CD14-positive monocyte (primary cell): Measurements from ENCODE around the gene BMP2K. TPM values are rescaled to one million over a fixed set of nuclear protein-coding genes. Genes with fewer than 3 reads are reported as not detected.

Experiments used
- DNase-seq, 3 donors: peaks; one replicate each; pipeline ENCODE4 v3.0.0-alpha.2; 2011 to 2022
- H2AFZ ChIP-seq: 2 replicates; pipeline ENCODE4 v1.6.0; 2012; ENCODE audit warnings: mild to moderate bottlenecking, low read depth, low read length, inconsistent platforms; ENCODE audit not compliant: insufficient read depth, poor library complexity, severe bottlenecking
- H3K27ac ChIP-seq, 2 donors: 1 replicate in 1 of 2; 2 replicates in 1 of 2; pipeline ENCODE4 v1.5.1; 2012 to 2013; ENCODE audit warnings: low read length in 2 of 2, control low read depth in 1 of 2, inconsistent platforms in 1 of 2, low read depth in 1 of 2, mild to moderate bottlenecking in 1 of 2
- H3K27me3 ChIP-seq, 2 donors: one replicate each; pipeline versions ENCODE4 v1.6.0 to v1.6.1; 2011 to 2013; ENCODE audit warnings: low read length in 2 of 2; ENCODE audit not compliant: control insufficient read depth in 2 of 2, insufficient read depth in 2 of 2
- H3K36me3 ChIP-seq, 2 donors: replicated peaks in 1 of 2; 1 replicate in 1 of 2; 2 replicates in 1 of 2; pipeline versions ENCODE4 v1.5.1 to v1.6.1; 2012 to 2013; ENCODE audit warnings: low read length in 2 of 2, control low read depth in 1 of 2, inconsistent platforms in 1 of 2, mild to moderate bottlenecking in 1 of 2; ENCODE audit not compliant: insufficient read depth in 2 of 2, control insufficient read depth in 1 of 2
- H3K4me1 ChIP-seq, 2 donors: 1 replicate in 1 of 2; 2 replicates in 1 of 2; pipeline versions ENCODE4 v1.5.1 to v1.6.1; 2012 to 2013; ENCODE audit warnings: low read length in 2 of 2, control low read depth in 1 of 2, inconsistent platforms in 1 of 2, mild to moderate bottlenecking in 1 of 2, moderate library complexity in 1 of 2; ENCODE audit not compliant: insufficient read depth in 2 of 2, control insufficient read depth in 1 of 2
- H3K4me2 ChIP-seq: replicated peaks from 2 replicates; pipeline ENCODE3; 2012; ENCODE audit warnings: low read length, moderate library complexity, mild to moderate bottlenecking; ENCODE audit not compliant: poor library complexity, severe bottlenecking; ENCODE audit errors: extremely low read depth
- H3K4me3 ChIP-seq, 3 experiments: fragments of 200-600 bp in 1 of 3; sonication (generic) in 1 of 3; replicated peaks in 1 of 3; 1 replicate in 2 of 3; 2 replicates in 1 of 3; pipeline ENCODE4 v1.5.1; 2011 to 2013; ENCODE audit warnings: low read length in 3 of 3, mild to moderate bottlenecking in 3 of 3, control low read depth in 2 of 3, low read depth in 2 of 3, inconsistent platforms in 1 of 3, moderate library complexity in 1 of 3
- H3K79me2 ChIP-seq: 2 replicates; pipeline ENCODE4 v1.6.0; 2012; ENCODE audit warnings: mild to moderate bottlenecking, control low read depth, inconsistent platforms, low read length, moderate library complexity; ENCODE audit not compliant: insufficient read depth
- H3K9ac ChIP-seq: 2 replicates; pipeline ENCODE4 v1.6.0; 2017; ENCODE audit warnings: low read length, mild to moderate bottlenecking; ENCODE audit not compliant: insufficient read depth, poor library complexity, severe bottlenecking
- H3K9me3 ChIP-seq, 2 donors: replicated peaks in 1 of 2; 1 replicate in 1 of 2; 2 replicates in 1 of 2; pipeline versions ENCODE4 v1.5.1 to v1.6.1; 2012 to 2013; ENCODE audit warnings: low read length in 2 of 2, control low read depth in 1 of 2; ENCODE audit not compliant: control insufficient read depth in 1 of 2, insufficient read depth in 1 of 2
- H4K20me1 ChIP-seq: 2 replicates; pipeline ENCODE4 v1.6.0; 2012; ENCODE audit warnings: mild to moderate bottlenecking, low read length, control low read depth, moderate library complexity; ENCODE audit not compliant: insufficient read depth
- H3K27ac Mint-ChIP-seq, 7 donors: one replicate each; pipeline ENCODE4 v1.8.0; 2020; ENCODE audit warnings: mild to moderate bottlenecking in 7 of 7, mixed read lengths in 7 of 7, moderate library complexity in 6 of 7, inconsistent platforms in 2 of 7
- H3K27me3 Mint-ChIP-seq, 3 donors: one replicate each; pipeline ENCODE4 v1.8.0; 2021 to 2022; ENCODE audit warnings: low read depth in 3 of 3, mild to moderate bottlenecking in 3 of 3, mixed read lengths in 3 of 3, moderate library complexity in 3 of 3, inconsistent platforms in 1 of 3
- H3K36me3 Mint-ChIP-seq, 2 donors: one replicate each; pipeline ENCODE4 v1.8.0; 2020; ENCODE audit warnings: mixed read lengths in 2 of 2, inconsistent platforms in 1 of 2, mild to moderate bottlenecking in 1 of 2
- H3K4me1 Mint-ChIP-seq: one replicate; pipeline ENCODE4 v1.8.0; 2020; ENCODE audit warnings: mild to moderate bottlenecking, mixed read lengths
- H3K4me3 Mint-ChIP-seq, 2 donors: one replicate each; pipeline ENCODE4 v1.8.0; 2020; ENCODE audit warnings: mild to moderate bottlenecking in 2 of 2, mixed read lengths in 2 of 2, moderate library complexity in 1 of 2
- H3K9me3 Mint-ChIP-seq, 7 donors: one replicate each; pipeline ENCODE4 v1.8.0; 2020 to 2022; ENCODE audit warnings: mixed read lengths in 7 of 7, mild to moderate bottlenecking in 6 of 7, moderate library complexity in 6 of 7, inconsistent platforms in 2 of 7
- CTCF ChIP-seq: fragments of 200-600 bp; IDR thresholded peaks from one replicate; pipeline ENCODE4 v1.8.0; 2022; ENCODE audit warnings: antibody characterized with exemption, mild to moderate bottlenecking
- WGBS: methylation state at CpG from one replicate; pipeline ENCODE4 v1.1.5; 2013; ENCODE audit warnings: missing lambda C conversion rate; ENCODE audit not compliant: insufficient coverage; 5-methylcytosine and 5-hydroxymethylcytosine counted together
- intact Hi-C, 2 donors: fragments of 100-400 bp; cut with micrococcal nuclease; formaldehyde crosslinking; loops; one replicate each; pipeline versions ENCODE4 v1.15.0 to v1.15.1; 2023
- polyA plus RNA-seq, 3 donors: library from polyadenylated mRNA; depleted of rRNA in 1 of 3; unstranded in 2 of 3; stranded (reverse) in 1 of 3; fragments of 300-500 nt in 2 of 3; fragments of >200 nt in 1 of 3; fragmentation: Illumina TruSeq in 2 of 3; gene quantifications; 1 replicate in 2 of 3; 2 replicates in 1 of 3; pipeline ENCODE4 v1.2.3, GENCODE V29; 2012 to 2021

The BMP2K gene
- polyA plus RNA-seq, 3 donors, result 11.8 to 39.7 (median 21.6) TPM

DNA sequence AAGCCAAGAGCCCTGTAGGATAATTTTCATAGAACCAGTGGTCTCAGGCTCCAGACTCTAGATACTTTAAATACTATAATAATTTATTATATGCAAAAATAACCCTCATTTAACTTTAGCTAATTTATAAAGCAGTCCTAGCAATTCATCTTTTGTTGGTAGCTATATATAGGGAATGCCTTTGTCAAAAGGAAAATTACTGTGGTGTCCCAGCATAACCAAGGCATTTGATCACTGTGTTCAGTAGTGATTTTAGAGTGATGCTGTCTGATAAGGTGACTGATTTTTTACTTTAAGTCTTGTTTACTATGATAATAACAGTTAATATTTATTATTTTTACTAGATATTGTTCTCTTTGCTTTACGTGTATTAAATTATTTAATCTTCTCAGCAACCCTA, 101.9 kb downstream of the BMP2K start:
- H3K9ac ChIP-seq, result no peak overlapping the region
- Mint-ChIP-seq H3K4me3 (no peak overlapping the region), H3K4me1 (peaks cover 2% of the 10 kb centered on the region), H3K27ac (no peak overlapping the region), H3K27me3 (no peaks in the 10 kb centered on the region), H3K9me3 (no peaks in the 10 kb centered on the region), H3K36me3 (peaks cover 43 to 56% of the 10 kb centered on the region in 2 donors)
- H3K27ac ChIP-seq, result no peak overlapping the region
- H3K9me3 ChIP-seq, result no peaks in the 10 kb centered on the region
- no peak for DNase-seq
- H4K20me1 ChIP-seq, result peaks cover 16% of the 10 kb centered on the region
- WGBS, result no CpG with 5 or more reads among the region's 1 CpG
- no peak overlapping the region for H3K4me3 ChIP-seq
- no peak overlapping the region for H3K4me2 ChIP-seq
- no peaks in the 10 kb centered on the region for H3K79me2 ChIP-seq
- H3K4me1 ChIP-seq, result no peaks in the 10 kb centered on the region
- H2AFZ ChIP-seq, result no peak overlapping the region
- intact Hi-C loops, result no loop called here
- H3K27me3 ChIP-seq, result no peaks in the 10 kb centered on the region
- no peak for TF ChIP-seq CTCF
- H3K36me3 ChIP-seq, result peaks cover 50 to 66% of the 10 kb centered on the region in 2 donors

GRCh38 chr4:78880874-78881492, 104.8 kb downstream of the BMP2K start:
- no peaks in the 10 kb centered on the region for H3K4me1 ChIP-seq
- H3K79me2 ChIP-seq, result no peaks in the 10 kb centered on the region
- Mint-ChIP-seq H3K4me3 (no peak overlapping the region), H3K36me3 (peaks cover 33 to 47% of the 10 kb centered on the region in 2 donors), H3K27ac (no peak overlapping the region), H3K9me3 (no peaks in the 10 kb centered on the region), H3K4me1 (peaks cover 4% of the 10 kb centered on the region), H3K27me3 (no peaks in the 10 kb centered on the region)
- H3K4me2 ChIP-seq, result no peak overlapping the region
- no peak for DNase-seq
- H3K27ac ChIP-seq, result peak overlapping the region in 1 of 2 donors; percentile 30
- no peak overlapping the region for H3K4me3 ChIP-seq
- H3K27me3 ChIP-seq, result no peaks in the 10 kb centered on the region
- H4K20me1 ChIP-seq, result peaks cover 16% of the 10 kb centered on the region
- peaks cover 41 to 57% of the 10 kb centered on the region in 2 donors for H3K36me3 ChIP-seq
- H3K9me3 ChIP-seq, result no peaks in the 10 kb centered on the region
- no peak for TF ChIP-seq CTCF
- H3K9ac ChIP-seq, result no peak overlapping the region
- intact Hi-C loops, result no loop called here
- no peak overlapping the region for H2AFZ ChIP-seq
